ENCODE data around the gene EIF4G1.

EIF4G1 gene

GRCh38 chr3:184345317-184346144 is 31.1 kb downstream of the EIF4G1 start:
- Mint-ChIP-seq H3K4me3 (no peak overlapping the region), H3K4me1 (ENCODE audit: low read depth) (peaks cover 5% of the 10 kb centered on the region), H3K27me3 (ENCODE audit: low read depth) (no peaks in the 10 kb centered on the region), H3K27ac (no peak overlapping the region), H3K36me3 (ENCODE audit: low read depth) (no peaks in the 10 kb centered on the region), H3K9me3 (no peaks in the 10 kb centered on the region)

DNA sequence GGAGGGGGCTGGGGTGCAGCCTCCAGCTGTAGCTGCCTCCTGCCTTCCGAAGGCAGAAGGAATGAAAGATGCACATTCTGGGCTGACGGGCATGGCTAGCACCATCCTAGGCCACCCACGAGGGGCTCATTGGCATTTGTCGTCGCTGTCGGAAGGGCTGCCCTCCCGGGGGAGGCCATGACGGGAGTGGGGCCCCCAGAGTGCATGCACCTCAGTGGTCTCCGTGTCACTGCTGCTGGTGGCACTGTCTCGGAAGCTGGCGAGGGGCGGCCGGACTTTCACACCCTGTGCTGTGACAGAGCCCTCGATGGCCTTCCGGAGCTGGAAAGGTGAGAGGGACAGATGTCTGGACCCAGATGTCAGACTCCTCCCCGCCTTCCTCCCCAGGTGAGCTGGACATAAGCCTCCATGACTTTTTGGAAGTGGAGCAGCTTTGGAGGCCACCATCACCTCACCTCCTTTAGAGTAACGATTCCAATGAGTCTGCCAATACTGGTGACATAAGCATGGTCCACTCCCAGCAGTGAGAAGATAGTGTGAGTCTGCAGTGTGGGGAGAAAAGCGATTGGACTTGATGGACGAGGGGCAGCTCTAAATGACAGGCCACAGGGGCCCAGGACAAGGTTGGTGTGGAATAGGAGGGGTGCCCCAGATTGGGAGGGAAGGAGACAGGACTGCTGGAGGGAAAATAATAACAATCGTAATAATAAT is 32.2 kb downstream of the EIF4G1 start:
- H3K36me3 Mint-ChIP-seq (ENCODE audit: low read depth), result no peaks in the 10 kb centered on the region
- no peaks in the 10 kb centered on the region for H3K4me1 Mint-ChIP-seq (ENCODE audit: low read depth)
- H3K9me3 Mint-ChIP-seq, result no peaks in the 10 kb centered on the region
- H3K4me3 Mint-ChIP-seq, result no peak overlapping the region
- H3K27ac Mint-ChIP-seq, result no peak overlapping the region
- H3K27me3 Mint-ChIP-seq (ENCODE audit: low read depth), result no peaks in the 10 kb centered on the region

GRCh38 chr3:184347321-184348056 is 33.1 kb downstream of the EIF4G1 start:
- Mint-ChIP-seq H3K4me1 (ENCODE audit: low read depth) (no peaks in the 10 kb centered on the region), H3K9me3 (no peaks in the 10 kb centered on the region), H3K4me3 (no peak overlapping the region), H3K27me3 (ENCODE audit: low read depth) (no peaks in the 10 kb centered on the region), H3K36me3 (ENCODE audit: low read depth) (no peaks in the 10 kb centered on the region), H3K27ac (no peak overlapping the region)

- no peak overlapping the region for H3K4me3 Mint-ChIP-seq
- no peak overlapping the region for H3K27ac Mint-ChIP-seq
- no peaks in the 10 kb centered on the region for H3K27me3 Mint-ChIP-seq (ENCODE audit: low read depth)
- H3K4me1 Mint-ChIP-seq (ENCODE audit: low read depth), result no peaks in the 10 kb centered on the region
- H3K9me3 Mint-ChIP-seq, result no peaks in the 10 kb centered on the region
- no peaks in the 10 kb centered on the region for H3K36me3 Mint-ChIP-seq (ENCODE audit: low read depth)
These were observed 33.6 kb downstream of the EIF4G1 start for GRCh38 chr3:184348057-184348382.

DNA sequence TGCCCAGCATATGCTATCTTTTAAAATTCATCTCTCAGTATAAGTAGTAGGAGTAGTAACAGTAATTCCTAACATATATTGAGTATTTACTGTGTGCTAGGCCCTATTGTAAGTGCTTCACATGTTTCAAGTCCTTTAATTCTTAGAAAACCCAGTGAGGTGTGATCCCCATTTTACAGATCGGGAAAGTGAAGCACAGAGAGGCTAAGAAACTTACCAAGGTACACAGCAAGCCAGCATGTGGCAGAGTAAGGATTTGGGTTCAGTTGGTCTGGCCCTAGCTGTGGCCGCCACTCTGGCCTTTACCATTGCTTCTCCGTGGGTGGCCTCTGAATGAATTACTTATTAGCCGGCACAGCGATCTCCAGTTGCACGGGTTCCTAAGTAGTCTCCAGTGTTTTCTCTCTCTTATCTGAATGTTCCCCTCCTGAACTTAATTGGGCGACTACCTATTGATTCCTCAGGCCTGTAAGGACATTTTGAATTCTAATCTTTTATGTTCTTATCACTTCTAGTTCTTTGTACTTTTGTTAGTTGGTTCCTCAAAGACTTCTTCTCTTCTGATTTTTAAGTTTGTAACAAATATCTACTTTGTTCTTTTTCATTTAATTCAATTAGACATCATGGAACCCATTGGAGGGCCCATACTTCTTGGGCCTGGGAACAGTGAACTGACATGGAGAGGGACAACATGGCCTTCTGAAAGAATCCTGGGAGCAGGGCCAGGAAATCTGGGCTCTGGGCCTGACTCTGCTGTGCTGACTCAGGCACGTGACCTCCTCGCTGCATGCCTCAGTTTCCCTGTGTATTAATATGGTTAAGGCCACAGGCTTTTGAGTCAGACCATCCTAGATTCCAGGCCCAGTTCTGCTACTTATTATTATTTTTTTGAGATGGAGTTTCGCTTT is 35.4 kb downstream of the EIF4G1 start:
- Mint-ChIP-seq H3K4me3 (no peak overlapping the region), H3K27me3 (ENCODE audit: low read depth) (no peaks in the 10 kb centered on the region), H3K36me3 (ENCODE audit: low read depth) (no peaks in the 10 kb centered on the region), H3K27ac (no peak overlapping the region), H3K4me1 (ENCODE audit: low read depth) (no peaks in the 10 kb centered on the region), H3K9me3 (no peaks in the 10 kb centered on the region)

DNA sequence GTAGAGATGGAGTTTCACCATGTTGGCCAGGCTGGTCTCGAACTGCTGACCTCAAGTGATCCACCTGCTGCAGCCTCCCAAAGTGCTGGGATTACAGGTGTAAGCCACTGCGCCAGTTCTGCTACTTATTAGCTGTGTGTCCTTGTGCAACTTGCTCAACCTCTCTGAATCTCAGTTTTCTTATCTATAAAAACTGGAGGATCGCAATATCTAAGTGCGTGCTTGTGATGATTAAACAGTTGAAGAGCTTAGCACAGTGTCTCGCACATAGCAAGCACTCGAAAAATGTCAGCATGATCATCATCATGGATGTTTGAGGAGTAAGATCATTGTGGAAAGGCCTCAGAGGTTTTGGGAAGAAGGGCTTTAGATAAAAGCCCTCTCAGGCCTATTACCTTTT is 36.2 kb downstream of the EIF4G1 start:
- Mint-ChIP-seq H3K36me3 (ENCODE audit: low read depth) (no peaks in the 10 kb centered on the region), H3K9me3 (no peaks in the 10 kb centered on the region)

DNA sequence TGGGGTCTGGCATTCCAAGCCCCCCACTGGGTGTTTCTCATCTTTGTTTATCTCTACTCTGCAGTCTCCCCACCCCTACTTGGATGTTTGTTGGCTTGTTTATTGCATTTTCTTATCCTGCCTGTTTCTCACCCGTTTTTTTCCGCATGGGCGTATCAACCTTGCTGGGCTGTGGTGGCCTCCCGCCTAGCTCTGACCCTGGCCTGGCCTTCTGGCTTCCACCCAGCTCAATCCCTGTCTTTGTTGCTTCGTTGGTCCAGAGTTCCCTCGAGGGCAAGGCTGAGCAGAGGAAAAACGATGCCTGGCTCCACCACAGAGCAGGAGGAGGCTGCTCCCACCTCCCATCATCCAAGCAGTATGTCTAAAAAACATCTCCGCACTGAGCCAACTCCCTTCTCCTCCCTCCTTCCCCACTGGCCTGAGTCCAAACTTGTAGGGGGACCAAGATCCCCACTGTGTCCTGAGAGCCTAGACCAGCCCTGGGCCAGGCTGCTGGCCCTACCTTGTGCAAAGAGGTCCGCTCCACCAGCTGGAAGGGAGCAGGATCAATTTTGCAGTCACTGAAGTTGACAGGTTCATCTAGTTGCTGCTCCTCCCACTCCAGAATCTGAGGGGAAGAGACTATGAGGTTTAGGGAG is 37.2 kb downstream of the EIF4G1 start:
- no peaks in the 10 kb centered on the region for H3K9me3 Mint-ChIP-seq
- H3K27ac Mint-ChIP-seq, result no peak overlapping the region
- no peaks in the 10 kb centered on the region for H3K36me3 Mint-ChIP-seq (ENCODE audit: low read depth)
- no peaks in the 10 kb centered on the region for H3K4me1 Mint-ChIP-seq (ENCODE audit: low read depth)
- no peak overlapping the region for H3K4me3 Mint-ChIP-seq
- no peaks in the 10 kb centered on the region for H3K27me3 Mint-ChIP-seq (ENCODE audit: low read depth)

More for the DNA sequence above, 36.2 kb downstream of the EIF4G1 start:
- Mint-ChIP-seq H3K4me3 (no peak overlapping the region), H3K27me3 (ENCODE audit: low read depth) (no peaks in the 10 kb centered on the region), H3K27ac (no peak overlapping the region), H3K4me1 (ENCODE audit: low read depth) (no peaks in the 10 kb centered on the region)

GRCh38 chr3:184352149-184352785 is 37.9 kb downstream of the EIF4G1 start:
- Mint-ChIP-seq H3K4me1 (ENCODE audit: low read depth) (no peaks in the 10 kb centered on the region), H3K27me3 (ENCODE audit: low read depth) (no peaks in the 10 kb centered on the region), H3K27ac (no peak overlapping the region), H3K4me3 (no peak overlapping the region), H3K36me3 (ENCODE audit: low read depth) (no peaks in the 10 kb centered on the region), H3K9me3 (no peaks in the 10 kb centered on the region)

DNA sequence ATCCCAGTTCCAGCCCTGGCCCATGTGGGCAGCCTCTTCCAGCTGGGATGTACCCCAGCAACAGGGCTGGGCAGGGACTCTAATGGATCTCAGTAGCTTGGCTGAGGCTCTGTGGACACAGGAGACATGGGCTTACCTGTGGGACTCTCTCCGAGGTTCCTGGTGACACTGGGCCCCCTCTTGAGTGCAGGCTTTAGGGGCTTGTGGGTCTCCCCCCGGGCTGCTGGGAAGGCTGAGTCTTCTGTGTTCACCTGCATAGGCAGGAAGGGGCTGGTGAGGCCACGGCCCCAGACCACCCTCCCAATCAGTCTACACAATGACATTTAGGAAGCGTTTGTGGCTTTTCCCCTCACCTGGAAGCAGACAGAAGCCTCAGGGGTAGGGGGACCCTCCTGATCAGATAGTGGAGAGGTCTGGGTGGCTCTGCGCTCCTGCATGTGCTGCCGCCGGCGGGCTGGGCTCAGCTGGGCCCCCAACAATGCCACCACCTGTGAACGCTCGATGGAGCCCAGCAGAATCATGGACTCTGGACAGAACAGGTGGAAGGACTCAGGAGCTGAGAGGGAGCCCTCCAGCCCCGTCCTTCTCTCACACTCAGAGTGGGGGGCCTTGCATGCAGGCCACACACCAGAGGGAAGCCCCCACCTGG is 38.6 kb downstream of the EIF4G1 start:
- no peaks in the 10 kb centered on the region for H3K36me3 Mint-ChIP-seq (ENCODE audit: low read depth)
- H3K9me3 Mint-ChIP-seq, result no peaks in the 10 kb centered on the region
- no peaks in the 10 kb centered on the region for H3K4me1 Mint-ChIP-seq (ENCODE audit: low read depth)
- no peaks in the 10 kb centered on the region for H3K27me3 Mint-ChIP-seq (ENCODE audit: low read depth)
- H3K4me3 Mint-ChIP-seq, result no peak overlapping the region
- H3K27ac Mint-ChIP-seq, result no peak overlapping the region

DNA sequence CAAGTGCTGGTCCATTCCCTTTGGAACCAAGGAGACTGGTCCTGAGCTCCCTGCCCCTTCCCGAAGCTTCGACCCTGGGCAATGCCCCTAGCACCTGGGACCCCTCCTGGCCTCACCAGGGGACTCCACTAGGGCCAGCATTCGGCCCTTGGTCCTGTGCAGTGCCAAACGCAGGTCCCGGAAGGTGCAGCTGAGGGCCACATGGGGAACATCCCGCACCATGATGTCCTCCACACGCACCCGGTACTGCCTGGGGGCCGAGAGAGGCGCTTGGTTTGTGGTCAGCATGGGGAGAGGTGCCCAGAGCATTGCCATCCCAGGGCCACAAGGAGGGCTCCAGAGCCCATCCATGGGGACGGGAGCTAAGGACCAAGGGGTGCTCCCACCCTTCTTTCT is 39.1 kb downstream of the EIF4G1 start:
- Mint-ChIP-seq H3K9me3 (no peaks in the 10 kb centered on the region), H3K4me1 (ENCODE audit: low read depth) (no peaks in the 10 kb centered on the region), H3K27me3 (ENCODE audit: low read depth) (no peaks in the 10 kb centered on the region), H3K36me3 (ENCODE audit: low read depth) (no peaks in the 10 kb centered on the region), H3K4me3 (no peak overlapping the region), H3K27ac (no peak overlapping the region)

GRCh38 chr3:184354121-184354728 is 39.8 kb downstream of the EIF4G1 start:
- Mint-ChIP-seq H3K27me3 (ENCODE audit: low read depth) (no peaks in the 10 kb centered on the region), H3K9me3 (no peaks in the 10 kb centered on the region), H3K4me1 (ENCODE audit: low read depth) (no peaks in the 10 kb centered on the region), H3K27ac (no peak overlapping the region), H3K36me3 (ENCODE audit: low read depth) (no peaks in the 10 kb centered on the region), H3K4me3 (no peak overlapping the region)

- Mint-ChIP-seq H3K27me3 (ENCODE audit: low read depth) (peaks cover 1% of the 10 kb centered on the region), H3K36me3 (ENCODE audit: low read depth) (no peaks in the 10 kb centered on the region), H3K4me1 (ENCODE audit: low read depth) (no peaks in the 10 kb centered on the region), H3K9me3 (no peaks in the 10 kb centered on the region), H3K4me3 (no peak overlapping the region), H3K27ac (no peak overlapping the region)
These were observed 40.3 kb downstream of the EIF4G1 start for GRCh38 chr3:184354754-184355153.
